Fibroblast of peridontal ligament (primary cell): ENCODE measurements around the gene ACAD9.
"Not testable (repeated sequence)": the region's sequence is repeated elsewhere in the genome, so short reads cannot be mapped to it uniquely, and the experiment has no call there.

Experiments used
- DNase-seq: peaks from one replicate; pipeline ENCODE4 v3.0.0-alpha.2; 2010; ENCODE audit errors: extremely low read depth

The ACAD9 gene

DNA sequence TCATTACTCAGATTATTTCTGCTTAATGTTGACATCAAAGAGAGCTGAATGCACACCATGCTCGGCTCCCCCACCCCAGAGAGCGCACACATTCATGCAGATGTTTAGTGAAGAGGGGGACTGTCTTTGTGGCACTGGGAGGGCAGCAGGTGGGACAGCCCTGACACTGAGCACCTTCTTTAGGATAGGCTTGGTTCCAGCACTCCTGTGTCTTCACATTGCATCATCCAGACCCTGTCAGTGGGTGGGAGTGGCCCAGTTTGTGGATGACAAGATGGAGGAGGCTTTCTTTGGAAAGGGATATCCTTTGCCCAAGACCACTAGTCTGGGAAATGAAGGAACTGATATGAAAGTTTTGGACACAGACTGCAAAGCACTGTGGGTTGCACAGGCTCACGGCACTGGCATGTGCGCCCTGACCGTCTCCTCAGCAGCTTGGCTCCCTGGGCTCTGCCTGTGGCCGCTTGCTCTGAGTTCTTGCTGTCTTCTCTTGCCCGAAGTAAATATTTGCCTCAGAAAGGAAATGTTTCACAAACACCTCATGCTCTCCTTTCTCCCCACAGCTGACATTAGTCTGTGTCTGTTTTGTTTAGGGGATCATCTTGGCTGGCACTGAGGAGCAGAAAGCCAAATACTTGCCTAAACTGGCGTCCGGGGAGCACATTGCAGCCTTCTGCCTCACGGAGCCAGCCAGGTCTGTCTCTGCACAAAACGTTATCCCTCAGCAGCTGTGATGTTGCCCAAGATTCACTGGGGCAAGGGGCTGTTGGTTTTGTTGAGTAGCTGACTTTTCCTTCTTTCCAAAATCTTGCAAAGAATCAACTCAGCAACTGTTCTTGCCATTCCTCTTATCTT is 16.6 kb downstream of the ACAD9 start:
- no peak for DNase-seq

- DNase-seq, result no peak
These were observed 23.0 kb downstream of the ACAD9 start for GRCh38 chr3:128902426-128902825.

GRCh38 chr3:128903501-128903900 is 24.1 kb downstream of the ACAD9 start:
- DNase-seq, result no peak

- no peak for DNase-seq
These were observed 26.8 kb downstream of the ACAD9 start for GRCh38 chr3:128906031-128906803.

DNA sequence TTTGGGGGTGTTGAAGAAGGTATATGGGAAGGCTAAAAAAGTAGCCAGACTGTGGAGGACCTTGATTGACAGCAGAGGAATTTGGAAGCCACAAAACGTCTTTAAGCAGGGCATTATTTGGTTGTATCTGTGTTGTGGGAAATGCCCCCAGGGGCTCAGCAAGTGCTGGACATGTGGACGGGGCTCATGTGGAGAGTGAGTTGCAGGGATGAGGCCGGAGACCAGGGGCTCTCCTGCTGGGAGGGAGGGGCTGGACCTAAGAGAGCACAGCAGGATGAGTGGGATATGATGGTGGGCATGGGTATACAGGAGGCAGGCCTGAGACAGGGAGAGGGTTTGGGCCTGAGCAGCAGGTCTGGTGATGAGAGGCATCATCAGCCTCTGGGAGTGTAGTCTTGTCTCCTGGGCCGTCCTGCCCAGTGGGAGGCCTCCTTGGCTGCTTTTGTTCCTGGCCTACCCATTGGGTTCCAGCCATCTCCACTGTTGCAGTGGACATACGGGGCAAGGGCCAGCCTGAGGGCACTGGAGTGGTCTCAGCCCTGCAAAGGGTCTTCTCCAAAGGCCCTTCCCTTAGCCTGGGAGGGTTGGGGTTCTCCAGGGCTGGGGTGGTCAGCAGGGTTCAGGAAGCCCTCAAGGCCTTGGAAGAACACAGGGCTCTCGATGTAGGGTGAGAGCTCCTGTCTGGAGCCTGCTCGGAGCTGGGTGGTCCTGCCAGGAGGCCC is 27.5 kb downstream of the ACAD9 start:
- DNase-seq, result no peak

- DNase-seq, result no peak
These were observed 28.5 kb downstream of the ACAD9 start for GRCh38 chr3:128907706-128908445.

DNA sequence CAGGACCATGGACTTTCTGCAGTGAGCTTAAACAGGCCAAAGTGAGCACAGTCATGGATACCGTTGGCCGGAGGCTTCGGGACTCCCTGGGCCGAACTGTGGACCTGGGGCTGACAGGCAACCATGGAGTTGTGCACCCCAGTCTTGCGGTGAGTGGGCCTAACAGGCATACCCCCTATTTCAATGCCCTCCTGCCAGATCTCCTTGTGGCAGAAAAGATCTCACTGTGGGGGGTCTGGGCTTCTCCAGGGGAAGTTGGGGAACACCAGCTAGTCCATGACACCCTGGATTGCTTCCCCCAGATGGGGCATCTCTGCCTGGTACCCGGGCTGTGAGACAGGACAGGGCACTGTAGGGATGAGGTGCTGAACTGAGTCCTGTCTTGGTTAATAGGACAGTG is 29.5 kb downstream of the ACAD9 start:
- no peak for DNase-seq

- DNase-seq, result no peak
These were observed 30.6 kb downstream of the ACAD9 start for GRCh38 chr3:128910006-128910405.

DNA sequence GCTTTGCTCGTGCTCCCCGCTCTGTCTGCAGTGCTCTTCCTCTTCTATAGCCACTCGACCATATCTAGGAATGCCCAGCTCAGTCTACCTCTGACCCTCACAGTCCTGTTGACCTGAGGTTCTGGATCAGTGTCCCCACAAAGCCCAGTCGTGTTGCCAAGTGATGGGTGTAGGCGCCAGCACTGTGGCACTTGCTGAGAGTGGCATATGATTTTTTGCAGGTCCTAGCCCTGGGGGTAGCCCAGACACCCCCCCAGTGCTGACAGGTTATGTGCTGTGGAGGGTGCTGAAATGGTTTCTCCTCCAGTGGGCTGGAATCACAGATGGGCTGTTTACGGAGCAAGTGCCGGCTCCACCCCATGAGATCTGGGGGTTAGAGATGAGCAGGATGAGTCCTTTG is 32.5 kb downstream of the ACAD9 start:
- no peak for DNase-seq

DNA sequence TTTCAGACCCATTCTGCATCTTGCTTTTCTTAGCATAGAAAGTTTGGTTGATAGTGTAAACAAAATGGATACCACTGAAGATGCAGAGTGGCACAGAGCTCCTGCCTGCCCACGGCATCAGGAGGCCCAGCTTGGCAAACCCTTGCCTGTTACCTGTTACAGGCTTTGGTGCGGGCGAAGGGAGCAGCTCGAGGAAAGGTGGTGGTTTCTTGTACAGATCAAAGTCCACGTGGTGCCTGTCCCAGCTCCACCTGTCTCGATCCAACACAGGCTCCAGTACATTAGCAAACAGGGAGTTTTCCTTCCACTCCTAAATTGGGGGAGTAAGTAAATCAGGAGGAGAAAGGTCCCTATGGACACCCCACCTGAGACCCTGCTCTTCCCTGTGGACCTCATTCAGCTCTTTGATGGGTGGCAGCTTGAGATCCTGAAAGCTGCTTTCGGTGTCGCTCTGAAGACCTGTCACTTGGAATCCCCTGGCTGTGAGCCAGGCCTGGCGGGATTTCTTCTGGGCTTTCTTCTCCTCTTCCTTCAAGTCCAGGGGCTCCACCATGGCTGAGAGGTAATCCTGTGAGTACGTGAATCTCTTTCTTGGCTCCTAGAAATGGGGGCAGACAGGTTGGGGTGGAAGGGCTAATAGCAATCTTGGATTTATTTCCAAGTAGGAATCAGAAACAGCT is 35.7 kb downstream of the ACAD9 start:
- no peak for DNase-seq

DNA sequence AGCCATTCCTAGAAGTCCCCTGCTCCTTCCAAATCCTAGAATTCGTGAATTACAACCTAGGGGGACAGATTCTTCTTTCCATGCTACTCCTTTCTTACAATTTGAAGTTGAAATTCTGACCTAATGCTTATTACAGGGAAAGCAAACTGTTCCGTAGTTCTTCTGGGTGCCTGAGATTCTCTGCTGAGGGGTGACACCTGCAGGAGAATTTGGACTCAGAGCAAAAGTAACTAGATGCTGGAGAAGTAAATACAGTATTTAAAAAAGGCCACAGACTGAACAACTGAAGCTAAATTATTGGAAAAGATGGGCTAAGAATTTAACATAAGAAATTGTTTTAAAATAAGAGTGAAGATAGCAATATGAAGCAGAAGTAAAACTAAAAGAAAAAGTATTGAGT is 37.9 kb downstream of the ACAD9 start:
- DNase-seq, result no peak

- DNase-seq, result no peak
These were observed 40.6 kb downstream of the ACAD9 start for GRCh38 chr3:128919988-128920387.

DNA sequence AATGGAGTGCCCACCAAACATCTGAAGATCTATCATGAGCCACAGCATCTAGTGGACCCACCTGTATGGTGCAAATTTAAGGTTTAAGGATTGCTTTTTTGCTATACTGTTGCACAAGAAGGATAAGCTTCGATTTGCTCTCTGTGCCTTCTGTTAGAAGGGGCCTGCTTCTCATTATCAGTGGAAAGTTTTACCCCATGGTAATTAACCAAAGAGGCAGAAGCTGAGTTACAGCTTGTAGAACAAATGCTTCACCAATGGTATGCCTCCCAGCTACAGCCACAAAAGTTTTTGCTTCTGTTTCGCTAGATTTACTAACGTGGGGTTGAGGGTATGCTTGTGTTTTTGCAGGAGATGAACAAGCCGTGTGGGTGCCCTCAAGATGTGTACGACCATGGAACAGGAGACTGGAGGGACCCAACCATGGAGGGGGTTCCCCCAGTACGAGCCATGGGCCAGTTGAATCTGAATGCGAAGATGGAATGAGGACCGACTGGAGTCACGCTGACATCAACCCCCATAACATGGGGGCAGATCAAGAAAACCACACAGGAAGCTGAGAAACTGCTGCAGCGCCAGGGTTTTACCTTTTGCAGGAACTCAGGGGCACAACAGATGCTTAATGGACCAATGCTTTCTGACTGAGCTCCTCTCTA is 43.5 kb downstream of the ACAD9 start:
- DNase-seq, result no peak

GRCh38 chr3:128923576-128923975 is 44.2 kb downstream of the ACAD9 start:
- peak; percentile 8 for DNase-seq

GRCh38 chr3:128923986-128924385 is 44.6 kb downstream of the ACAD9 start:
- DNase-seq, result not testable (repeated sequence)

- DNase-seq, result no peak
These were observed 49.9 kb downstream of the ACAD9 start for GRCh38 chr3:128929364-128929763.

GRCh38 chr3:128931046-128931445 is 51.6 kb downstream of the ACAD9 start:
- no peak for DNase-seq

- DNase-seq, result no peak
These were observed 53.2 kb downstream of the ACAD9 start for GRCh38 chr3:128932516-128933212.

GRCh38 chr3:128933213-128933921 is 53.9 kb downstream of the ACAD9 start:
- DNase-seq, result no peak
